Right renal cortex interstitium (tissue), 3 donors: ENCODE measurements around the gene KCNIP1. TPM values are rescaled to one million over a fixed set of nuclear protein-coding genes. Genes with fewer than 3 reads are reported as not detected.
"Not testable (repeated sequence)": the region's sequence is repeated elsewhere in the genome, so short reads cannot be mapped to it uniquely, and the experiment has no call there.

ENCODE experiments used
- DNase-seq, 3 donors: peaks; one replicate each; pipeline ENCODE4 v3.0.0-alpha.2; 2013; ENCODE audit warnings: low read depth in 3 of 3, low spot score in 2 of 3
- polyA plus RNA-seq, 3 donors: library from polyadenylated mRNA; unstranded; fragments of 120-200 nt; gene quantifications; one replicate each; pipeline ENCODE4 v1.2.1, GENCODE V29; 2013; ENCODE audit not compliant: insufficient read length in 3 of 3

The KCNIP1 gene
- polyA plus RNA-seq, 3 donors: 11.7 to 13.9 (median 13.7) TPM

- no peak for DNase-seq
Measured at GRCh38 chr5:170745481-170746071, 241.8 kb downstream of the KCNIP1 start.

DNA sequence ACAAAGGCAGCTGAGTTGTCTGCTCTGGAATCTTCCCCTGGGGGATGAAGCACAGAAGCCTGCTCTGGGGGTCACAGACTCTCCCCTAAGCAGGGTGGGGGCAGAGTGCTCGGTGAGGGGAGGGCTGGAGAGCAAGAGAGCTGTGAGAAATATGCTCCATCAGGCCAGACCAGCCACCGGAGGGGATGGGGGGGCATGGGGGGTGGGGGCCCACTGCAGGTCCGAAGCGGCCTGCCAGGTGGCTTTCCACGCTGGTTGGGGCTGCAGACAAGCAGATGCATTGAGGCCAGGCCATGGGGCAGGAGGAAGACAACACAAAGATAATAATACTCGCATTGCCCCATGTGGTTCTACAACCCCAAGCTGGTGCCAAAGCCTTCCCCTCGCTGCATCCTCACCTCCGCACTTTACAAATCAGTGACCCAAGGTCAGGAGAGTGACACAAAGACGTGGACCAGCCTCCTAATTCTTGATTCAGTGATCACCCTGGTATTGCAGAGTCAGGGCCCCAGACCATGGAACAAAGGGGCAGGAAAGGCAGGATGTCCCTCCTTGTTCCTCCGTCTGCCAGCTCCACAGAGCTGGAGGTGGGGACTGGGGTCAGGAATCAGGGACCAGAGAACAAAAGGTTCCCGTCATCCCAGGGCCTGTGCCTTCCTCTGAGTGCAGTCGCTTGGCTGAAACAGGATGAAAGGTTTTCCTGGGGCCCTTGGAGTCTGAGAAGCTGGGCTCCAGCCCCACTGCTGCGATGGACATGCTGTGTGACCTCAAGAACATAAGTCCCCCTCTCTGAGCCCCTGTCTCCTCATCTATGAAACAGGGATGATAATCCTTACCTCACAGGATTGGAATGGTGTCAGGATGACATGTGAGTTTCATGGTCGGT, 242.5 kb downstream of the KCNIP1 start:
- no peak for DNase-seq

GRCh38 chr5:170746961-170747340, 243.1 kb downstream of the KCNIP1 start:
- DNase-seq: no peak

DNA sequence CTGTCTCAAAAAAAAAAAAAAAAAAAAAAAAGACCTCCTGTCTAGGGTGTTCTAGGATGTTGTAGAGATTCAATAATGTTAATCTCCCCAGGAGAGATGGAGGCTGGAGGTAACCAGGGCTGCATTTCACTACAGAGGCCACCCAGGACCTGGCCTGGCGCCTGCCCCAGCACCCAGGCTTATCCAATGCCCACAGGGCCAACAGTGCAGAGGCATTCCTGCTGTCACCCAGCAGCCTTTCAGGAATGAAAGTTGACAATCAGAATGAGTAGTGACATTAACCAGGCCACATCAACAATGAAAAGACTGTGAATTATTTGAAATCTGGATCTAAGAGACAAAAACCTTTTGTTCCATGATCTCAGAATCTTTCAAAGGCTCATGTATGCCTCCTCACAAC, 243.5 kb downstream of the KCNIP1 start:
- no peak for DNase-seq

DNA sequence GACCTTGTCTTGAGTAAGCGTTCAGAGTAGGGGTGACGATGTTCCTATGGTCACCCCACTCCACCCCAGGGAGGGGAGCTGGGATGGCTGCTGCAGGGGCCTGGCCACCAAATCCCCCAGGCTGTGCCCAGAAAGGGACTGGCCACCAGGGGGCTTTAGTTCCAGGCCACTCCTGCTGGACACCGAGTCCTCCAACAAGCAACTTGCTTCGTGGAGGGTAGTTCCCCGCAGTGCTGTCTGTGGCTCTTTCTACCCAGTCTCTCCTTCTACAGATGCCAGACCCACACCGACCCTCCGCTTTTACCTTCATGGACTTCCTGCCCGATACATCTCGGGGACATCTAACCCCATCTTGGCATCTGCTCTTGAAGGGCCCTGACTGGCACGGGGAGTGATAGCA, 244.0 kb downstream of the KCNIP1 start:
- DNase-seq: no peak

- DNase-seq: no peak
Measured at GRCh38 chr5:170748951-170749471, 245.2 kb downstream of the KCNIP1 start.

GRCh38 chr5:170749911-170750431, 246.2 kb downstream of the KCNIP1 start:
- DNase-seq: no peak

DNA sequence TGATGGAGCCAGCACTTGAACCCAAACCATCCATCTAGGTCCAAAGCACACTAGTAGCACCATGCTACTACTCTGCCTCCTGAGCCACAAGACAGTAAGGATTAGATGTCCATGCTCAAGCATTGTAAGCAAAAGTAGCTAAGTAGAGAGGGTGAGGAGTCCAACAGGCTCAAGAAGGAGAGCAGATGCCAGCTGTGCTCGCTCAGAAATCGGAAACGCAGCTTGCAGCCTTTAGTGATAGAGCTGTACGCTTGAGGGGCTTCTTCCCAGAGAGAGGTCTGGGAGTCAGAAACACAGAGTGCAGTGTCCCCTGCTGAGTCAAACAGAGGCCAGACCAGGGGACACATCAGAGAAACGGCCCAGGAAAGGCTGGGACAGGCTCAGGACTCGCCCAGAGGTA, 247.0 kb downstream of the KCNIP1 start:
- no peak for DNase-seq

- no peak for DNase-seq
Measured at GRCh38 chr5:170751631-170752030, 247.8 kb downstream of the KCNIP1 start.

- no peak for DNase-seq
Measured at GRCh38 chr5:170752257-170753215, 248.7 kb downstream of the KCNIP1 start.

- no peak for DNase-seq
Measured at GRCh38 chr5:170753311-170753710, 249.5 kb downstream of the KCNIP1 start.

GRCh38 chr5:170754508-170754907, 250.7 kb downstream of the KCNIP1 start:
- DNase-seq: not testable (repeated sequence)

DNA sequence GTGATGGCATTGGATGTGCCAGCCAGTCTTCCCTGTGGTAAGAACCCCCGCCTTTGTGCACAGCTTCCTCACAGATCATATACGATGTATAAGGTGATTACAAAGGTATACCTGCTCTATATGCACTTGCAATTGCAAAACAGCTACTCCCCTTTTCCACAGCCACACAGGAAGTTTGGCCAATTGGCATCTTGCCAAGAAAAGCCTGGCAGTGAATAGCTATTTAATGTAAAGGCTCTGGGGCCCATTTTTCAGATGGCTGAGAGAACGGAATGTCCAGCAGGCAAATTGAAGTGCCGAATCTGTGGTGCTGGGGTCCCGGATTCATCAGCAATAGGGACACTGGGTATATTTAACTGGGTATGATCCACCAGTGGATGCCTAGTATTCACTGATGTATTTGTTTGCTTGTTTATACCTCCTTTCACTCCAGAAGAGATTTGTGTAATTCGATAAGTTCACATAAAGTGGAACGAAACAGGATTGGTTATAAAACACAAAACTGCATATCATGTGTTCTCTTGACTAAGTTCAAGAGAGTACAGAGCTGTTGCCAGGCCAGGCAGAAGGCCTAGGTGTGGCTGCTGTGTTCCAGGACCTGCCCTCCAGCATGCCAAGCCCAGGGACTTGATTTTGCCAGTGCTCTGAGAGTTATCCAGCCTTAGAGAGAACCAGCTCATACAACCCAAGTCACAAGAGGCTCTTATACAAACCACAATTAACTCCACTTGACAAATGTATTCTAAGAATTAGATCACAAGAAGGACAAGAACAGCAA, 252.0 kb downstream of the KCNIP1 start:
- no peak for DNase-seq

DNA sequence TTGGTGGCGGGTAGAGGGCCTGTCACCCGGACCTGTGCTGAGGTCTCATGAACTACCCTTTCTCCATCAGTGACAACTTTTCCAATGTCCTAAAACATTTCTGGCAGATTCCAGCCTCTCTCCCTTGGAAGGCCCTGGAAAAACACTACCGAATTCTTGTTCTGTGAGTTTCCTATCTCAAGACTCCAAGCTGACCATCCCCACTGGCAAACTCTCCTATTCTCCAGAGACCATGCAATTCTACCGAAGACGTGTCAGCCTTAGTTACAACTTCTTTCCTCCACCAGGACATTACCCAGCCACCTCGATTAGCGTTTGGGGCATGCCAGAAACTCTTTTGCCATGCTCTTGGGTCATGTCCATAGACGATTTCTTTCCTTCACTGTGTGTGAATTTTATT, 252.9 kb downstream of the KCNIP1 start:
- DNase-seq: no peak

DNA sequence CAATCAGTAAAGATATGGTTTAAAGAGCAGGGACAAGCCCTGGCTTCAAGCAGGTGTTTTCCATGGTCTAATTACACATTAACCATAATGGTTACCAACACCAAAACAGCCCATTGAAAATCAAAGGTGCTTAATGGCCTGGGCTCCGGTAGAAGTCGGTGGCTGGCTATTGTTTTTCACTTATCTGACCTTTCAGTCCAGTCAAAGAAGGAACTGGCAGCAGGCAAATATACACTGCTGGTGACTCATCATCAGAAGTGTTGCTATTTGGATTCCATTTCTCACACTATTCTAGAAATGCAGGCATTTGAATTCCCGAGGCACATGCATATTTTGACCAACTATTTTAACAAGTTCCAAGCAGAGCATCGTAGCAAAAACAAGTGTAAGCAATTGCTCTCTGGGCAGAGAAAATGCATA, 253.4 kb downstream of the KCNIP1 start:
- DNase-seq: no peak

GRCh38 chr5:170757669-170758068, 253.8 kb downstream of the KCNIP1 start:
- no peak for DNase-seq

GRCh38 chr5:170758481-170758880, 254.7 kb downstream of the KCNIP1 start:
- DNase-seq: no peak

GRCh38 chr5:170760113-170760512, 256.3 kb downstream of the KCNIP1 start:
- DNase-seq: no peak

- DNase-seq: no peak
Measured at GRCh38 chr5:170761048-170761707, 257.4 kb downstream of the KCNIP1 start.
